ENCODE data around the gene LRP10. TPM values are rescaled to one million over a fixed set of nuclear protein-coding genes. Genes with fewer than 3 reads are reported as not detected.

LRP10 gene
- total RNA-seq, 1 donor from 2014 or later = 38.6 TPM

DNA sequence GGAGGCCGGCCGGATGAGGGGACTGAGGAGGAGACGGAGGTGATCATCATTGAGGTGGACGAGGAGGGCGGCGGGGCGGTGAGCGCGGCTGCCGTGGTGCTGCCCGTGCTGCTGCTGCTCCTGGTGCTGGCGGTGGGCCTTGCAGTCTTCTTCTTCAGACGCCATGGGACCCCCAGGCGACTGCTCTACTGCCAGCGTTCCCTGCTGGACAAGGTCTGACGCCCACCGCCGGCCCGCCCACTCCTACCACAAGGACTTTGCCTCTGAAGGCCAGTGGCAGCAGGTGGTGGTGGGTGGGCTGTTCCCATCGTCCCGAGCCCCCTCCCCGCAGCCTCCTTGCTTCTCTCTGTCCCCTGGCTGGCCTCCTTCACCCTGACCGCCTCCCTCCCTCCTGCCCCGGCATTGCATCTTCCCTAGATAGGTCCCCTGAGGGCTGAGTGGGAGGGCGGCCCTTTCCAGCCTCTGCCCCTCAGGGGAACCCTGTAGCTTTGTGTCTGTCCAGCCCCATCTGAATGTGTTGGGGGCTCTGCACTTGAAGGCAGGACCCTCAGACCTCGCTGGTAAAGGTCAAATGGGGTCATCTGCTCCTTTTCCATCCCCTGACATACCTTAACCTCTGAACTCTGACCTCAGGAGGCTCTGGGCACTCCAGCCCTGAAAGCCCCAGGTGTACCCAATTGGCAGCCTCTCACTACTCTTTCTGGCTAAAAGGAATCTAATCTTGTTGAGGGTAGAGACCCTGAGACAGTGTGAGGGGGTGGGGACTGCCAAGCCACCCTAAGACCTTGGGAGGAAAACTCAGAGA, 25.5 kb upstream of the LRP10 start:
- Mint-ChIP-seq H3K4me1 (peaks cover 30% of the 10 kb centered on the region), H3K27ac (peak overlapping the region; percentile 69), H3K36me3 (peaks cover 35% of the 10 kb centered on the region), H3K9me3 (no peaks in the 10 kb centered on the region), H3K4me3 (no peak overlapping the region), H3K27me3 (ENCODE audit: low read depth) (no peaks in the 10 kb centered on the region)
- TF ChIP-seq, protein P1, sequence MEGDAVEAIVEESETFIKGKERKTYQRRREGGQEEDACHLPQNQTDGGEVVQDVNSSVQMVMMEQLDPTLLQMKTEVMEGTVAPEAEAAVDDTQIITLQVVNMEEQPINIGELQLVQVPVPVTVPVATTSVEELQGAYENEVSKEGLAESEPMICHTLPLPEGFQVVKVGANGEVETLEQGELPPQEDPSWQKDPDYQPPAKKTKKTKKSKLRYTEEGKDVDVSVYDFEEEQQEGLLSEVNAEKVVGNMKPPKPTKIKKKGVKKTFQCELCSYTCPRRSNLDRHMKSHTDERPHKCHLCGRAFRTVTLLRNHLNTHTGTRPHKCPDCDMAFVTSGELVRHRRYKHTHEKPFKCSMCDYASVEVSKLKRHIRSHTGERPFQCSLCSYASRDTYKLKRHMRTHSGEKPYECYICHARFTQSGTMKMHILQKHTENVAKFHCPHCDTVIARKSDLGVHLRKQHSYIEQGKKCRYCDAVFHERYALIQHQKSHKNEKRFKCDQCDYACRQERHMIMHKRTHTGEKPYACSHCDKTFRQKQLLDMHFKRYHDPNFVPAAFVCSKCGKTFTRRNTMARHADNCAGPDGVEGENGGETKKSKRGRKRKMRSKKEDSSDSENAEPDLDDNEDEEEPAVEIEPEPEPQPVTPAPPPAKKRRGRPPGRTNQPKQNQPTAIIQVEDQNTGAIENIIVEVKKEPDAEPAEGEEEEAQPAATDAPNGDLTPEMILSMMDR (IDR thresholded peaks at IDR 0.05; ENCODE audit: unreplicated experiment) = no peak
- no peak for DNase-seq (ENCODE audit: low spot score in 2 of 2, unreplicated experiment in 2 of 2)

DNA sequence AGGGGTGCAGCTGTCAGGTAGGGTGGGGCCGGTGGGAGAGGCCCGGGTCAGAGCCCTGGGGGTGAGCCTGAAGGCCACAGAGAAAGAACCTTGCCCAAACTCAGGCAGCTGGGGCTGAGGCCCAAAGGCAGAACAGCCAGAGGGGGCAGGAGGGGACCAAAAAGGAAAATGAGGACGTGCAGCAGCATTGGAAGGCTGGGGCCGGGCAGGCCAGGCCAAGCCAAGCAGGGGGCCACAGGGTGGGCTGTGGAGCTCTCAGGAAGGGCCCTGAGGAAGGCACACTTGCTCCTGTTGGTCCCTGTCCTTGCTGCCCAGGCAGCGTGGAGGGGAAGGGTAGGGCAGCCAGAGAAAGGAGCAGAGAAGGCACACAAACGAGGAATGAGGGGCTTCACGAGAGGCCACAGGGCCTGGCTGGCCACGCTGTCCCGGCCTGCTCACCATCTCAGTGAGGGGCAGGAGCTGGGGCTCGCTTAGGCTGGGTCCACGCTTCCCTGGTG, 24.7 kb upstream of the LRP10 start:
- TF ChIP-seq, protein P1 (IDR thresholded peaks at IDR 0.05; ENCODE audit: unreplicated experiment) = no peak
- peaks cover 32% of the 10 kb centered on the region for H3K4me1 Mint-ChIP-seq
- H3K9me3 Mint-ChIP-seq = no peaks in the 10 kb centered on the region
- no peak for DNase-seq (ENCODE audit: low spot score in 2 of 2, unreplicated experiment in 2 of 2)
- peaks cover 29% of the 10 kb centered on the region for H3K36me3 Mint-ChIP-seq
- H3K4me3 Mint-ChIP-seq = no peak overlapping the region
- no peaks in the 10 kb centered on the region for H3K27me3 Mint-ChIP-seq (ENCODE audit: low read depth)
- H3K27ac Mint-ChIP-seq = peak overlapping the region; percentile 69

DNA sequence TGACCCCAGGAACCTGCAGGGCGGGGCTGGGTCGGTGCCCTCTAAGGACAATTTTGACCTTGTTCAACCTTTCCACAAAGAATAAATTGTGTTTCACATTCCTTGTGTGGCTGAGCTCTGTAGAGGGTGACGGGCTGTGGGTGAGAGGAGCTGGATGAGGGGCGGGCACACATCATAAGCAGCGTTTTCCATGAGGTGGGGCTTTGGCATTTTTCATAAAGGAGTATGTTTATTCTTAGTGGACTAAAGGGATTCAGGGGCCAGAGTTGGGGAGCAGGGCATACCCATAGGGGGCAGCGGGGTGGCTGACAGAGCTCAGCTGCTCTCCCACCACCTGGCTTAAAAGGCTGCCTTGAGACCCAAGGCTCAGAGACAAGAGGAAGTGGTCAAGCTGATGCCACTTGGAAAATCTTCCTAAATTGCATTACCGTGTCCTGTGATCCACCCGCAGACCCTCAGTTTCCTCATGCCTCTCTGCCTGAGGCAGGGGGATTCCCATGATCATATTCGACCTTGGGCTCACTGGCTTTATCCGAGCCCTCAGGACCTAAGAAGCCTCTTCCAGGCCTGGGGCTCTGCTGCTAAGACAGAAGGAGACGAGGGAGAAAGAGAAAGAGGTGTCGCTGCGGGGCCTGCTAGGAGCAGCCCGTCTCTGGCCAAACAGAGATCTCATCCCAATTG, 23.7 kb upstream of the LRP10 start:
- no peak for DNase-seq (ENCODE audit: low spot score in 2 of 2, unreplicated experiment in 2 of 2)
- Mint-ChIP-seq H3K36me3 (peaks cover 20% of the 10 kb centered on the region), H3K9me3 (no peaks in the 10 kb centered on the region), H3K27me3 (ENCODE audit: low read depth) (no peaks in the 10 kb centered on the region), H3K4me1 (peaks cover 34% of the 10 kb centered on the region), H3K4me3 (peak overlapping the region; percentile 31), H3K27ac (peak overlapping the region; percentile 97)
- TF ChIP-seq, protein P1 (IDR thresholded peaks at IDR 0.05; ENCODE audit: unreplicated experiment) = no peak

DNA sequence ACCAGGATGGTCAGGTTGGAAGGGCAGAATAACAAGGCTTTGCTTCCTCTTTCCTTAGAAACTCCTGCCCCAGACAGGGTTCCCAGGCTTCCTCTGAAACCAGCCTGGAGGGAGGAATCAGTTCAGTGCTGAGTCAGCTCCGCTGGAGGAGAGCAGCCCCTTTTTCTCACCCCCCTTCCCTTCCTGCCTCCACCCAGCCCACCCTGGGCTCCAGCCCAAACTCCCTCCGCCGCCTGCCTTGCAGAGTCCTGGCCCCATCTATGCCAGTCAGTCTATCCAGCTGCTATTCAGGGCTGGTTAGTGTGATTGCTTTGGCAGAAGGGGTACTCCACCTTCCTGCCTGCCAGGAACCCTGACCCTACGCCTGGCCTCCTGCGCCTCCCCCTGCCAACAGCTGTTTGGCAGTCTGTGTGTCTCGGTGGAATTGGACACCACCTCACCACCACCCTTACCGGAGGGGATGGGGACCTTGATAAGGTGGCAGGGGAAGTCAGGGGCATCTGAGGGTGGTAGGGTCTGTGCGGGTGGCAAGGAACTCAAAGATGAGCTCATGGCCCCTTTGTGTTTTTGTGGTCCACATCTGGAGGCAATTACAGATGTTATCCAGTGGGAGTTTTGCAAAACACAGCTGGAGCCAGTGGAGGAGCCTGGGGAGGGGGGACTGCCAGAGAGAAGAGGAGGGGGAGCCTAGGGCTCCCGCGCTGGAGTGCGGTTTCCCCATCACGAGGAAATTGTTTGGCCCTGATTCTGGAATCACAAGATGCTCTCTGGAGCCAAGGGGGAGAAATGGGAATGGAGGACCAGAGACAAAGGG, 23.0 kb upstream of the LRP10 start:
- Mint-ChIP-seq H3K27ac (peak overlapping the region; percentile 97), H3K27me3 (ENCODE audit: low read depth) (no peaks in the 10 kb centered on the region), H3K36me3 (peaks cover 17% of the 10 kb centered on the region), H3K4me3 (peak overlapping the region; percentile 42), H3K9me3 (no peaks in the 10 kb centered on the region), H3K4me1 (peaks cover 38% of the 10 kb centered on the region)
- peak; percentile 65 to 74 for DNase-seq (ENCODE audit: low spot score in 2 of 2, unreplicated experiment in 2 of 2)
- TF ChIP-seq, protein P1 (IDR thresholded peaks at IDR 0.05; ENCODE audit: unreplicated experiment) = no peak

DNA sequence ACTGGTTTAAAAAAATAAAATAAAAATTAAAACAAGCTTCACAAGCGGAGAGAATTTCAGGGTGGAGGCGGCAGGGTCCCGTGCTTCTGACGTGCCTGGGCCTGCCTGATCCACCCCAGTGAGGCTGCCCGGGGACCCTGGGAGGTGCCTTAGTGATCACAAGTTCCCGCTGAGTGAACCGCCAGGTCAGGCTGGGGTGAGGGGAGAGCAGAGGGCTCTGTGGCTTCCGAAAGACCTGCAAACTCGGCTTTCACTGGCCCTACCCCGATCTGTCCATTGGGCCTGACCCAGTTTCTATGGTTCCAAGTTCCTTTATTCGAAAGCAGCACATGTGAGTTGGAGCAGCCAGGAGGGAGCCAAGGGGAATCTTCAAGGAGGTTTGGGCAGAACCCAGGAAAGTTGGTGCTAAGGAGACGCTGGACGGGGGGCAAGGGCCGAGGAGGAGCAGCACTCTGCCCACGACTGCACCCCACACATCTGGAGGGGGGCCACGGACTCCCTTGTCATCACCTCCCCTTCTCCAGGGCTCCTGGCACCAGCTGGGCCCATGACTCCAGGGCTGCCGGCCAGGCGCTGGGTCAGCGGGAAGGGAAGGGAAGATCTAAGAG, 22.2 kb upstream of the LRP10 start:
- no peak for DNase-seq (ENCODE audit: low spot score in 2 of 2, unreplicated experiment in 2 of 2)
- peak overlapping the region; percentile 97 for H3K27ac Mint-ChIP-seq
- peaks cover 38% of the 10 kb centered on the region for H3K4me1 Mint-ChIP-seq
- TF ChIP-seq, protein P1 (IDR thresholded peaks at IDR 0.05; ENCODE audit: unreplicated experiment) = no peak
- no peaks in the 10 kb centered on the region for H3K9me3 Mint-ChIP-seq
- peaks cover 15% of the 10 kb centered on the region for H3K36me3 Mint-ChIP-seq
- no peak overlapping the region for H3K4me3 Mint-ChIP-seq
- H3K27me3 Mint-ChIP-seq (ENCODE audit: low read depth) = no peaks in the 10 kb centered on the region

Measured in mesothelial cell of epicardium (in vitro differentiated cells).